HG03060 (cell line): ENCODE data around the gene CFAP54.

Source experiments
- ATAC-seq: cut with Tn5 transposase; IDR thresholded peaks from one replicate; pipeline ENCODE4 v1.9.1; 2021; ENCODE audit warnings: low read depth, moderate number of reproducible peaks; ENCODE audit not compliant: unreplicated experiment

CFAP54 gene

DNA sequence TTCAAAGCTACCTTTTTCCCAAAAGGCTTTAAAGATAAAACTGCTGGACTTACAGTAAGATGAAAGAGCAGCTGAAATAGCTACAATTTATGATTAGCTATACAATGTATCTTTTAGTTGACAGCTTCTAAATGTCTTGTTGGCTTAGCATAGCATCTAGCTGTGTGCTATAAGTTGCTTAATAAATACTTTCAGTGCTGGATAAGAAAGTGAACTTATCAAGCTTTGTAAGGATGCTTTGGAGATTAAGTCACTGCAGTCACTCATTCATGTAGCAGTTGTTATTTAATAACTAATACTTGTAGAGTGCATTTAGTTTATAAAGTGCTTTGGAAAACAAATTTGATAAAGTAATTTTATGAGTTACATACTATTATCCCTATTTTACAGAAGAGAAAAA, 14.6 kb downstream of the CFAP54 start:
- ATAC-seq: no peak

- no peak for ATAC-seq
Measured at GRCh38 chr12:96506776-96507175, 17.4 kb downstream of the CFAP54 start.

- ATAC-seq: no peak
Measured at GRCh38 chr12:96510306-96510764, 21.0 kb downstream of the CFAP54 start.

DNA sequence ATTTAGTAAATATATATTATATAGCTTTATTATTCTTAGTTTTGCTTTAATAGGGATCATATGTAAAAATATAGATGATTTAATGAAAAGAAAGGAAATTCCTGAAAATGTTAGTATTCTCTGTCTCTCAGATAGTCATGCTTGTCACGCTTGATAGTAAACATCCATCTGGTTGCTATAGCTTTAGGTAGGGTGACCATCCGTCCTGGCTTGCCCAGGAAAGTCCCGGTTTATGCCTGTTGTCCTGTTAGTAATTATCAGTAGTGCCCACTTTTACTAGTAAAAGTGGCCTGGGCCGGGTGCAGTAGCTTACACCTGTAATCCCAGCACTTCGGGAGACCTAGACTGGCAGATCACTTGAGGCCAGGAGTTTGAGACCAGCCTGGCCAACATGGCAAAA, 23.8 kb downstream of the CFAP54 start:
- no peak for ATAC-seq

- no peak for ATAC-seq
Measured at GRCh38 chr12:96513681-96514080, 24.3 kb downstream of the CFAP54 start.

DNA sequence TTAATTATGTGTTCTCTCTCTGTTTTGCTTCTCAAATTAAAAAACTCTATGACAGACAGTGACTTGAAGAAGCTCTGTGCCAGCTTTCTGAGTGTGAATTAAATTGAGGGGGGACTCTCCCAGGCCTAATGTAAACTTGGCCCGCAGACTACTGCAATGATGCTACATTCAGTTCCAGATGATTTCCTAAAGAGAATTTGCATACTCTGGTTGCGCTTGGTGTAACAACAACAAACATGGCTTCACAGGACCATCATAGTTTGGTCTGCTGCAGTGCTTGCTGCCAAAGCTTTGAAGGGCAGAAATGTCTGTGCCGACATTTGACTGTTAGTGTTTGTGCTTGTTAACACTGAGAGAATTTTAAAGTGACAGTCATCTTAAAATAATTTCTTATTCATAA, 25.0 kb downstream of the CFAP54 start:
- ATAC-seq: peak; percentile 83

- ATAC-seq: no peak
Measured at GRCh38 chr12:96516472-96517430, 27.4 kb downstream of the CFAP54 start.

DNA sequence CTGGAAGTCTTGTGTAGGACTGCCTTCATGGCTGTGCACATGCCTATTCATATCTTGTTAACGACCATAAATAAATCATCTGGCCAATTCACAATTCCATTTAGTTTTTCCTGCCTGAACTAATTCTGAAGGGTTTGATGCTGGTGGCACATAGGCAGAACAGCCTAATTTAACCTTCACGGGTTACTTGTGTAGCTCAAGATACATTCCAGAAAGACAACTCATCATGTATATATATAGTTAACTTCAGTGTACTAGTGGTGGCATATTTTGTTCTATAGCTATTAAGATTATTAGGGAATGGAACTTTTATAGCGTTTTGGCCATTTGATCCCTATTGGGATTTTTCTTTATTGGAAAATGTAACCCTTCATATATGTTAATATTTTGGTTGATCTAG, 31.4 kb downstream of the CFAP54 start:
- no peak for ATAC-seq

- no peak for ATAC-seq
Measured at GRCh38 chr12:96521895-96522682, 32.7 kb downstream of the CFAP54 start.

DNA sequence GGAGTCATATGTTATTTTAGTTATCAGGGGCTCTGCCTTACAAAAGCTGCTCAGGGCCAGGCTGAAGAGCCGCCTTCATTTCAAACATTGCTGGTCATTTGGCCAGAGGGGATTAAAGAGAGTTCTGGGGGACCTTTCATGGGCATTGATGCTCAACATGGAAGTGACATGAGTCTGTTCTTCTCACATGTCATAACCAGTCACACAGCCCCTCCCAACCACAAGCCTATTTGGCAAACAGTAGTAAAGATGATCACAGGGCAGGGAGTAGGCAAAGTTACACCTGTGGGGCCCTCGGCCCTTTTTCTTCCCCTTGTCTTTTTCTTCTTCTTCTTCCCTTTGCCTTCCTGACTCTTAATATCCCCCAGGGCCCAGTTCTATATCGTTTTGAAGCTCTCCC, 33.3 kb downstream of the CFAP54 start:
- no peak for ATAC-seq

GRCh38 chr12:96526110-96526509, 36.7 kb downstream of the CFAP54 start:
- no peak for ATAC-seq

DNA sequence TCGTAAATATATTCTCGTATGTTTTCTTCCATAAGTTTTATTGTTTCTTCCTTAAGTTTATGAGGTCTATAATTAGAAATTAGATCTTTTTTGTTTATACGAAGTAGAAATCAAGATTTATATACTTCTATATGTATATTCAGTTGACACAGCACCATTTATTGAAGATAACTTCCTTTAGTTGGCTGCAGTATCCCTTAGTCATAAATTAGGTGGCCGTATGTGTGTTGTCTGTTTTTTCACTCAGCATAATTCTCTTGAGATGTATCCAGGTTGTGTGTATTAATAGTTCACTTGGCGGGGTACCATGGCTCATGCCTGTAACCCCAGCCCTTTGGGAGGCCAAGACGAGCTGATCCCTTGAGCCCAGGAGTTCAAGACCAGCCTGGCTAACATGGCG, 40.5 kb downstream of the CFAP54 start:
- ATAC-seq: no peak

DNA sequence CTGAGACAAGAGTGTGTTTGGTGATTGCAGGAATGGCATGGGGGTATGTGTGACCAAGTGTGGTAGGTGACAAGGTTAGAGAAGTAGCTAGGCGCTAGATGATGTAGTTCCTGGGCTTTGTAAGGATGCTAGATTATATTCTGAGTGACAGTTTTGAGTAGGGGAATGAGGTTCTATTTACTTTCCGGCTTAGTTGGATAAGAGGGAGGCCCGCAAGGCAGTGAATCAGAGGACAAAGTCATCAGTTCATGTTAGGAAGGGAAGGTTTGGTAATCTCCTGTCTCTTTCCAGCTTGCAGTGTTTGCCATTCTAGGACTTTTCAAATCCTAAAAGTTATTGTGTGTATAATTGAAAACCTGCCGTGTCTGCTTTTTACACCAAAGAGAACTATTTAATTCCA, 45.0 kb downstream of the CFAP54 start:
- no peak for ATAC-seq

- ATAC-seq: no peak
Measured at GRCh38 chr12:96548384-96548783, 59.0 kb downstream of the CFAP54 start.

DNA sequence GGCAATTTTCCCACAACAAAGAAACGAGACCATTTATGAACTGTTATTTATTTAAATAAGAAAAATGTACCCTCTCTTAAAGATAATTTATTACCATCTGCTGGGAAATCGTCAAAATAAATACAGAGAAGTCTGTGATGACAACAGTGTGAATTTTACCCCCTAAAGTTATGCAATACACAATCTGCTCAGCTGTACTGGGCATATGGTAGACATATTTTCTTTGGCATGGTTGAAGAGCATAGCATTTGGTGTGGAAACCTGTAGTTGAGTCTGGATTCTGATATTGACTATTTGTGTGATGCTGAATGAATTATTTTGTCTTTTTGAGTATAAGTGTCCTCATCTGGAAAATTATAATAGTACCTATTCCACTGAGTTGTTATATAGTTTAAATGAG, 60.0 kb downstream of the CFAP54 start:
- no peak for ATAC-seq

DNA sequence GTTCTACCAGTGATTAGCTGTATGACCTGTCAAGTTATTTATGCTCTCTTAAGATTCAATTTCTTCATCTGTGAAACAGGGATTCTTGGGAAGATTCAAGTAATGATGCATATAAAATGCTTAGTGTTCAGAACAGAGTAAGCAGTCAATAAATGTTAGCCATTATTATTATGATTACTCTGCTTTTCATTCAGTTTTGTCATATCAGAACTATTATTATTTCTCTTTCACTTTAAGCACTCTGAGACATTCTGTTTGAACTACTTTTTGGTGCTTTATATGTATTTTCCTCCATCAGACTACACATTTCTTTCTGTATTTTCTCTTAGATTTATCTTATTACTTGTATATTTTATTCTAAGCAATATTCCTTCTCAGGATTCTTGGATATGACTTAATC, 81.2 kb downstream of the CFAP54 start:
- ATAC-seq: peak; percentile 7

GRCh38 chr12:96571101-96571862, 81.9 kb downstream of the CFAP54 start:
- peak; percentile 87 for ATAC-seq

DNA sequence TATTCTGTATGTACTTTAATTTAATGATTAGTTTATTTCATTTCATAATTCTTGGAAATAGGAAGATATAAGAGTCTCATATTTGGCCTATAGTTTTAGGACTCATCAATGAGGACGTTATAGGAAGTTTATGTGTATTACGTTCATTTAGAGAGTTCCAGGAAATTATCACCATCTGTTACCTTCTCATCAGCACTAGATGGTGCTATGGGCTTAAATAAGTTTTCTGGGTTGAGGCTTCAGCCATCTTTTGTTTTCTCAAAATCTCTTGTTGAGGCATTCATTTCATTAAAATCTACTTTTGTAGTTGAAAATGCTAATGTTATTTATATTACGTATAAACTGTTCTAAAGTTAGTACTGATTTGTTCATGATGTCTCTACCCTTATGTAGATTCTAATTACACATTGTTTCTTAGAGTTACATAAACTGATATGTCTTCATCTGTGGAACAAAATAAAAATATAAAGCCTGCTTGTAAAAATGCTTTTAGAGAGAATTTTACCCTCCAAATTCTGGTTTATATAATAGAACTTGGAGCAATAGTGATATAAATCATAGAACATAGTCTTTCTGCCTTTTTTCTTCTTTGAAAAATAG, 89.2 kb downstream of the CFAP54 start:
- ATAC-seq: peak; percentile 93

GRCh38 chr12:96585977-96586376, 96.6 kb downstream of the CFAP54 start:
- no peak for ATAC-seq

DNA sequence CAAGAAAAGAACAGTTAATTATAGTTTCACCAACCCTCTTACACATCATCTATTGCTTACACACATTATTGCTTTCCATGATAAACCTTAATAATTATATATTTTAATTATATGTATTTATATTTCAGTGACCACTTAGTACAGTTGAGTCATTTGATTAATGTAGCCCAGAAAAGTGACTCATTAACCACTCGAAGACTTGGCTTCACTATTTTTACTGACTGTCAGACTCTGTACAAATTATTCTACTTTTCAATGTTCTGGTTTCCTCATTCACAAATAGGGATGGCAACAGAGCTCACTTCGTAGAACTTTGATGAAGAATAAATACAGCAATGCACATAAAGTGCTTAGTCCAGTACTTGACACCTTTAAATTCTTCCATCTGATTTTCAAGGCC, 98.3 kb downstream of the CFAP54 start:
- no peak for ATAC-seq
